ENCODE results near the gene ZFAND3. TPM values are rescaled to one million over a fixed set of nuclear protein-coding genes. Genes with fewer than 3 reads are reported as not detected.

The ZFAND3 gene
- total RNA-seq, 6 donors from 2014 or later = 26.2 to 66.4 (median 55.5) TPM

GRCh38 chr6:38152620-38153019 lies 333.1 kb downstream of the ZFAND3 start:
- H3K9me3 ChIP-seq = no peaks in the 10 kb centered on the region
- no peak for TF ChIP-seq EP300 (IDR thresholded peaks at IDR 0.05)
- TF ChIP-seq POLR2A (IDR thresholded peaks at IDR 0.05) = no peak
- no peak for TF ChIP-seq CTCF (IDR thresholded peaks at IDR 0.05)
- no peak for TF ChIP-seq POLR2AphosphoS5 (IDR thresholded peaks at IDR 0.05)
- H3K4me1 ChIP-seq = peaks cover 15 to 36% (median 26%) of the 10 kb centered on the region in 4 donors
- 94 to 97% methylated on average over 8 of the region's 8 CpGs for WGBS, 2 donors
- peaks cover 0 to 22% (median 12%) of the 10 kb centered on the region in 4 donors for H3K36me3 ChIP-seq
- ATAC-seq (ENCODE audit: low FRiP score in 2 of 2) (no peak), DNase-seq (no peak)
- no peak overlapping the region for H3K27ac ChIP-seq
- H3K27me3 ChIP-seq = no peaks in the 10 kb centered on the region
- no peak overlapping the region for H3K4me3 ChIP-seq

GRCh38 chr6:38153076-38153797 lies 333.7 kb downstream of the ZFAND3 start:
- H3K4me3 ChIP-seq = no peak overlapping the region
- WGBS, 2 donors = 86 to 91% methylated on average over 18 to 23 of the region's 23 CpGs
- no peaks in the 10 kb centered on the region for H3K9me3 ChIP-seq
- H3K4me1 ChIP-seq = peaks cover 15 to 36% (median 26%) of the 10 kb centered on the region in 4 donors
- no peak for TF ChIP-seq EP300 (IDR thresholded peaks at IDR 0.05)
- TF ChIP-seq POLR2A (IDR thresholded peaks at IDR 0.05) = no peak
- TF ChIP-seq POLR2AphosphoS5 (IDR thresholded peaks at IDR 0.05) = no peak
- TF ChIP-seq CTCF (IDR thresholded peaks at IDR 0.05) = no peak
- no peak overlapping the region for H3K27ac ChIP-seq
- no peaks in the 10 kb centered on the region for H3K27me3 ChIP-seq
- peaks cover 0 to 22% (median 12%) of the 10 kb centered on the region in 4 donors for H3K36me3 ChIP-seq
- ATAC-seq (ENCODE audit: low FRiP score in 2 of 2) (no peak), DNase-seq (peak in 1 of 2 donors; percentile 77)

GRCh38 chr6:38153798-38154345 lies 334.3 kb downstream of the ZFAND3 start:
- Histone ChIP-seq H3K4me1 (peaks cover 15 to 32% (median 21%) of the 10 kb centered on the region in 4 donors), H3K27me3 (no peaks in the 10 kb centered on the region), H3K4me3 (no peak overlapping the region), H3K27ac (peak overlapping the region in 3 of 4 donors; percentile 60 to 67 (median 63)), H3K36me3 (peaks cover 0 to 22% (median 12%) of the 10 kb centered on the region in 4 donors), H3K9me3 (no peaks in the 10 kb centered on the region)
- DNase-seq (peak in 1 of 2 donors; percentile 50), ATAC-seq (ENCODE audit: low FRiP score in 2 of 2) (no peak)
- TF ChIP-seq EP300 (IDR thresholded peaks at IDR 0.05) = no peak
- no peak for TF ChIP-seq POLR2A (IDR thresholded peaks at IDR 0.05)
- no peak for TF ChIP-seq POLR2AphosphoS5 (IDR thresholded peaks at IDR 0.05)
- TF ChIP-seq CTCF (IDR thresholded peaks at IDR 0.05) = no peak
- WGBS, 2 donors = 87% methylated on average over 14 to 16 of the region's 16 CpGs

GRCh38 chr6:38154731-38155130 lies 335.2 kb downstream of the ZFAND3 start:
- WGBS, 2 donors = 76 to 78% methylated on average over 5 to 8 of the region's 8 CpGs
- H3K4me3 ChIP-seq = no peak overlapping the region
- TF ChIP-seq POLR2AphosphoS5 (IDR thresholded peaks at IDR 0.05) (no peak), POLR2A (IDR thresholded peaks at IDR 0.05) (no peak), EP300 (IDR thresholded peaks at IDR 0.05) (no peak), CTCF (IDR thresholded peaks at IDR 0.05) (no peak)
- H3K27ac ChIP-seq = peak overlapping the region in 3 of 4 donors; percentile 60 to 67 (median 63)
- H3K4me1 ChIP-seq = peaks cover 10 to 25% (median 16%) of the 10 kb centered on the region in 4 donors
- H3K36me3 ChIP-seq = peaks cover 0 to 22% (median 12%) of the 10 kb centered on the region in 4 donors
- ATAC-seq (ENCODE audit: low FRiP score in 2 of 2) (peak in 1 of 2 donors; percentile 4), DNase-seq (peak in 1 of 2 donors; percentile 45)
- no peaks in the 10 kb centered on the region for H3K9me3 ChIP-seq
- H3K27me3 ChIP-seq = no peaks in the 10 kb centered on the region

Measured in upper lobe of left lung (tissue), 6 donors.